GM23338 (cell line): ENCODE measurements around the gene SMG7. TPM values are rescaled to one million over a fixed set of nuclear protein-coding genes. Genes with fewer than 3 reads are reported as not detected.

ENCODE experiments used
- ATAC-seq: fragments of 200-7000 bp; cut with Tn5 transposase; 3 replicates; pipeline ENCODE4 v1.9.1; 2020
- DNase-seq: peaks from one replicate; pipeline ENCODE4 v3.0.0-alpha.2; 2015; ENCODE audit warnings: low spot score
- H2AFZ ChIP-seq: fragments of 200-600 bp; sonication (generic); 2 replicates; pipeline ENCODE4 v1.8.0; 2016; ENCODE audit warnings: antibody characterized with exemption, mild to moderate bottlenecking, moderate library complexity
- H3F3A ChIP-seq: fragments of 200-600 bp; sonication (generic); replicated peaks from 2 replicates; pipeline ENCODE4 v1.8.0; 2017; ENCODE audit warnings: antibody characterized with exemption, mixed run types, low read depth
- H3K27ac ChIP-seq: fragments of 200-600 bp; sonication (generic); 2 replicates; pipeline ENCODE4 v1.6.1; 2016; ENCODE audit warnings: low read depth
- H3K27me3 ChIP-seq: fragments of 200-600 bp; sonication (generic); 2 replicates; pipeline ENCODE4 v1.8.0; 2016; ENCODE audit warnings: mild to moderate bottlenecking, mixed run types, moderate library complexity; ENCODE audit not compliant: insufficient read depth
- H3K36me3 ChIP-seq: fragments of 200-600 bp; sonication (generic); 2 replicates; pipeline ENCODE4 v1.8.0; 2016; ENCODE audit warnings: mild to moderate bottlenecking; ENCODE audit not compliant: insufficient read depth
- H3K4me1 ChIP-seq: fragments of 200-600 bp; sonication (generic); 2 replicates; pipeline ENCODE4 v1.8.0; 2016; ENCODE audit warnings: mild to moderate bottlenecking, moderate library complexity; ENCODE audit not compliant: insufficient read depth
- H3K4me2 ChIP-seq: fragments of 200-600 bp; sonication (generic); 2 replicates; pipeline ENCODE4 v1.7.1; 2017; ENCODE audit warnings: mixed run types
- H3K4me3 ChIP-seq: fragments of 200-600 bp; sonication (generic); 2 replicates; pipeline ENCODE4 v1.6.1; 2016; ENCODE audit warnings: mixed run types
- H3K79me2 ChIP-seq: fragments of 200-600 bp; sonication (generic); replicated peaks from 2 replicates; pipeline ENCODE4 v1.8.0; 2017; ENCODE audit warnings: mild to moderate bottlenecking; ENCODE audit not compliant: insufficient read depth
- H3K9me2 ChIP-seq: fragments of 200-600 bp; sonication (generic); 2 replicates; pipeline ENCODE4 v1.8.0; 2017; ENCODE audit not compliant: insufficient read depth
- H4K20me1 ChIP-seq: fragments of 200-600 bp; sonication (generic); replicated peaks from 2 replicates; pipeline ENCODE4 v1.8.0; 2017; ENCODE audit warnings: mild to moderate bottlenecking; ENCODE audit not compliant: insufficient read depth
- H3K27ac Mint-ChIP-seq: 2 replicates; pipeline ENCODE4 v1.8.0; 2020; ENCODE audit warnings: inconsistent platforms, mild to moderate bottlenecking, moderate library complexity, mixed read lengths
- H3K27me3 Mint-ChIP-seq: 3 replicates; pipeline ENCODE4 v1.8.0; 2022; ENCODE audit warnings: low read depth, mild to moderate bottlenecking, moderate library complexity, mixed read lengths, inconsistent platforms; ENCODE audit not compliant: insufficient read depth, poor library complexity
- H3K36me3 Mint-ChIP-seq: 3 replicates; pipeline ENCODE4 v1.8.0; 2021; ENCODE audit warnings: low read depth, mild to moderate bottlenecking, inconsistent platforms, moderate library complexity, mixed read lengths
- H3K4me1 Mint-ChIP-seq: 3 replicates; pipeline ENCODE4 v1.8.0; 2020; ENCODE audit warnings: mild to moderate bottlenecking, inconsistent platforms, mixed read lengths
- H3K4me3 Mint-ChIP-seq: 3 replicates; pipeline ENCODE4 v1.8.0; 2021; ENCODE audit warnings: moderate library complexity, mild to moderate bottlenecking, inconsistent platforms, mixed read lengths
- H3K9me3 Mint-ChIP-seq: 3 replicates; pipeline ENCODE4 v1.8.0; 2020; ENCODE audit warnings: moderate library complexity, mild to moderate bottlenecking, inconsistent platforms, mixed read lengths
- CREB1 ChIP-seq: fragments of 250-450 bp; sonication (Bioruptor Pico); IDR thresholded peaks from 2 replicates; pipeline ENCODE4 v1.5.0; 2020; ENCODE audit warnings: low read depth, mild to moderate bottlenecking, moderate library complexity
- EZH2 ChIP-seq: fragments of 200-600 bp; sonication (generic); IDR thresholded peaks from one replicate; pipeline ENCODE4 v1.8.0; 2017; ENCODE audit warnings: antibody characterized with exemption, mild to moderate bottlenecking, low read depth; ENCODE audit not compliant: unreplicated experiment
- EZH2phosphoT487 ChIP-seq: fragments of 200-600 bp; sonication (generic); IDR thresholded peaks from one replicate; pipeline ENCODE4 v1.8.1; 2018; ENCODE audit warnings: antibody characterized with exemption; ENCODE audit not compliant: unreplicated experiment
- JUNB ChIP-seq: IDR thresholded peaks from one replicate; pipeline ENCODE4 v1.6.1; 2016; ENCODE audit warnings: antibody characterized with exemption; ENCODE audit not compliant: unreplicated experiment
- NANOG ChIP-seq: IDR thresholded peaks from 2 replicates; pipeline ENCODE4 v1.6.1; 2016; ENCODE audit warnings: antibody characterized with exemption, borderline replicate concordance
- POLR2AphosphoS5 ChIP-seq: IDR thresholded peaks from 2 replicates; pipeline ENCODE4 v1.6.1; 2016; ENCODE audit warnings: antibody characterized with exemption, low read depth
- STAT1 ChIP-seq: IDR thresholded peaks from one replicate; pipeline ENCODE4 v1.6.1; 2016; ENCODE audit warnings: antibody characterized with exemption; ENCODE audit not compliant: unreplicated experiment
- ZNF114 ChIP-seq: fragments of 250-450 bp; sonication (Bioruptor Pico); IDR thresholded peaks from 2 replicates; pipeline ENCODE4 v1.5.0; 2020; ENCODE audit warnings: mild to moderate bottlenecking, moderate library complexity
- ZNF331 ChIP-seq: fragments of 250-450 bp; sonication (Bioruptor Pico); IDR thresholded peaks from 2 replicates; pipeline ENCODE4 v1.5.0; 2020; ENCODE audit warnings: low read depth, mild to moderate bottlenecking, moderate library complexity
- ZNF462 ChIP-seq: fragments of 250-450 bp; sonication (Bioruptor Pico); IDR thresholded peaks from 2 replicates; pipeline ENCODE4 v1.5.0; 2020; ENCODE audit warnings: mild to moderate bottlenecking, moderate library complexity
- polyA plus RNA-seq: library from polyadenylated mRNA; unstranded; fragments of >200 nt; fragmentation: Nextera tagmentation; extraction: Ambion mirVana; gene quantifications from 2 replicates; pipeline ENCODE4 v1.2.1, GENCODE V29; 2016
- total RNA-seq: library from RNA; depleted of rRNA; stranded (reverse); fragments of >200 nt; shearing (Covaris generic); gene quantifications from 2 replicates; pipeline ENCODE4 v1.2.3, GENCODE V29; 2014
- TF ChIP-seq, protein P1 (sequence below), 2 experiments: fragments of 200-600 bp in 1 of 2; sonication (generic) in 1 of 2; conservative IDR thresholded peaks; 2 replicates each; pipeline versions ENCODE4 v1.5.1 to v1.6.1; 2016 to 2017; ENCODE audit warnings: antibody characterized with exemption in 2 of 2, low read depth in 2 of 2, mild to moderate bottlenecking in 2 of 2, moderate library complexity in 1 of 2
- TF ChIP-seq, protein P2 (sequence below): IDR thresholded peaks from 2 replicates; pipeline ENCODE4 v1.6.1; 2016; ENCODE audit warnings: antibody characterized with exemption
- TF ChIP-seq, protein P3 (sequence below): IDR thresholded peaks from one replicate; pipeline ENCODE4 v1.6.1; 2018; ENCODE audit warnings: antibody characterized with exemption; ENCODE audit not compliant: unreplicated experiment

SMG7 gene
- total and polyA plus RNA-seq, 2 experiments from 2014 or later, result 33.0 to 79.4 TPM

- Histone ChIP-seq H3K27me3 (no peaks in the 10 kb centered on the region), H3K9me2 (0 out of 2 replicates have a peak, but pooled peaks cover 3% of the 10 kb centered on the region), H3K4me2 (no peak overlapping the region), H3K27ac (no peak overlapping the region), H4K20me1 (no peaks in the 10 kb centered on the region), H3K4me1 (no peaks in the 10 kb centered on the region), H3K4me3 (no peak overlapping the region), H3F3A (no peaks in the 10 kb centered on the region), H3K79me2 (no peaks in the 10 kb centered on the region), H3K36me3 (no peaks in the 10 kb centered on the region), H2AFZ (no peak overlapping the region)
- no peak overlapping the region for H3K27ac Mint-ChIP-seq
- H3K27me3 Mint-ChIP-seq, result peaks cover 8% of the 10 kb centered on the region
- TF ChIP-seq, protein P1, sequence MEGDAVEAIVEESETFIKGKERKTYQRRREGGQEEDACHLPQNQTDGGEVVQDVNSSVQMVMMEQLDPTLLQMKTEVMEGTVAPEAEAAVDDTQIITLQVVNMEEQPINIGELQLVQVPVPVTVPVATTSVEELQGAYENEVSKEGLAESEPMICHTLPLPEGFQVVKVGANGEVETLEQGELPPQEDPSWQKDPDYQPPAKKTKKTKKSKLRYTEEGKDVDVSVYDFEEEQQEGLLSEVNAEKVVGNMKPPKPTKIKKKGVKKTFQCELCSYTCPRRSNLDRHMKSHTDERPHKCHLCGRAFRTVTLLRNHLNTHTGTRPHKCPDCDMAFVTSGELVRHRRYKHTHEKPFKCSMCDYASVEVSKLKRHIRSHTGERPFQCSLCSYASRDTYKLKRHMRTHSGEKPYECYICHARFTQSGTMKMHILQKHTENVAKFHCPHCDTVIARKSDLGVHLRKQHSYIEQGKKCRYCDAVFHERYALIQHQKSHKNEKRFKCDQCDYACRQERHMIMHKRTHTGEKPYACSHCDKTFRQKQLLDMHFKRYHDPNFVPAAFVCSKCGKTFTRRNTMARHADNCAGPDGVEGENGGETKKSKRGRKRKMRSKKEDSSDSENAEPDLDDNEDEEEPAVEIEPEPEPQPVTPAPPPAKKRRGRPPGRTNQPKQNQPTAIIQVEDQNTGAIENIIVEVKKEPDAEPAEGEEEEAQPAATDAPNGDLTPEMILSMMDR (conservative IDR thresholded peaks at IDR 0.05; ENCODE audit: low read depth in 2 of 2), result no peak
- TF ChIP-seq NANOG (no peak), EZH2phosphoT487 (no peak), POLR2AphosphoS5 (no peak), ZNF114 (no peak), ZNF331 (CRISPR knock-in tag) (no peak), CREB1 (CRISPR knock-in tag) (no peak), ZNF462 (CRISPR knock-in tag) (no peak), JUNB (no peak), STAT1 (no peak), EZH2 (no peak)
- TF ChIP-seq, protein P2, sequence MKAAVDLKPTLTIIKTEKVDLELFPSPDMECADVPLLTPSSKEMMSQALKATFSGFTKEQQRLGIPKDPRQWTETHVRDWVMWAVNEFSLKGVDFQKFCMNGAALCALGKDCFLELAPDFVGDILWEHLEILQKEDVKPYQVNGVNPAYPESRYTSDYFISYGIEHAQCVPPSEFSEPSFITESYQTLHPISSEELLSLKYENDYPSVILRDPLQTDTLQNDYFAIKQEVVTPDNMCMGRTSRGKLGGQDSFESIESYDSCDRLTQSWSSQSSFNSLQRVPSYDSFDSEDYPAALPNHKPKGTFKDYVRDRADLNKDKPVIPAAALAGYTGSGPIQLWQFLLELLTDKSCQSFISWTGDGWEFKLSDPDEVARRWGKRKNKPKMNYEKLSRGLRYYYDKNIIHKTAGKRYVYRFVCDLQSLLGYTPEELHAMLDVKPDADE, result no peak
- TF ChIP-seq, protein P3, sequence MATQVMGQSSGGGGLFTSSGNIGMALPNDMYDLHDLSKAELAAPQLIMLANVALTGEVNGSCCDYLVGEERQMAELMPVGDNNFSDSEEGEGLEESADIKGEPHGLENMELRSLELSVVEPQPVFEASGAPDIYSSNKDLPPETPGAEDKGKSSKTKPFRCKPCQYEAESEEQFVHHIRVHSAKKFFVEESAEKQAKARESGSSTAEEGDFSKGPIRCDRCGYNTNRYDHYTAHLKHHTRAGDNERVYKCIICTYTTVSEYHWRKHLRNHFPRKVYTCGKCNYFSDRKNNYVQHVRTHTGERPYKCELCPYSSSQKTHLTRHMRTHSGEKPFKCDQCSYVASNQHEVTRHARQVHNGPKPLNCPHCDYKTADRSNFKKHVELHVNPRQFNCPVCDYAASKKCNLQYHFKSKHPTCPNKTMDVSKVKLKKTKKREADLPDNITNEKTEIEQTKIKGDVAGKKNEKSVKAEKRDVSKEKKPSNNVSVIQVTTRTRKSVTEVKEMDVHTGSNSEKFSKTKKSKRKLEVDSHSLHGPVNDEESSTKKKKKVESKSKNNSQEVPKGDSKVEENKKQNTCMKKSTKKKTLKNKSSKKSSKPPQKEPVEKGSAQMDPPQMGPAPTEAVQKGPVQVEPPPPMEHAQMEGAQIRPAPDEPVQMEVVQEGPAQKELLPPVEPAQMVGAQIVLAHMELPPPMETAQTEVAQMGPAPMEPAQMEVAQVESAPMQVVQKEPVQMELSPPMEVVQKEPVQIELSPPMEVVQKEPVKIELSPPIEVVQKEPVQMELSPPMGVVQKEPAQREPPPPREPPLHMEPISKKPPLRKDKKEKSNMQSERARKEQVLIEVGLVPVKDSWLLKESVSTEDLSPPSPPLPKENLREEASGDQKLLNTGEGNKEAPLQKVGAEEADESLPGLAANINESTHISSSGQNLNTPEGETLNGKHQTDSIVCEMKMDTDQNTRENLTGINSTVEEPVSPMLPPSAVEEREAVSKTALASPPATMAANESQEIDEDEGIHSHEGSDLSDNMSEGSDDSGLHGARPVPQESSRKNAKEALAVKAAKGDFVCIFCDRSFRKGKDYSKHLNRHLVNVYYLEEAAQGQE, result no peak
- H3K9me3 Mint-ChIP-seq, result no peaks in the 10 kb centered on the region
- no peak overlapping the region for H3K4me3 Mint-ChIP-seq
- DNase-seq, result no peak
- no peaks in the 10 kb centered on the region for H3K36me3 Mint-ChIP-seq
- ATAC-seq, result no peak
- H3K4me1 Mint-ChIP-seq, result no peaks in the 10 kb centered on the region
Observed at GRCh38 chr1:183570451-183570850, 98.2 kb downstream of the SMG7 start.
